ENCODE data around the gene FHOD3. TPM values are rescaled to one million over a fixed set of nuclear protein-coding genes. Genes with fewer than 3 reads are reported as not detected.

FHOD3 gene
- total and polyA plus RNA-seq, 2 of the 13 experiments (the other 11 are each of a cell fraction or from before 2014, with no cell fraction given), result 0.07 TPM; not detected in 1

DNA sequence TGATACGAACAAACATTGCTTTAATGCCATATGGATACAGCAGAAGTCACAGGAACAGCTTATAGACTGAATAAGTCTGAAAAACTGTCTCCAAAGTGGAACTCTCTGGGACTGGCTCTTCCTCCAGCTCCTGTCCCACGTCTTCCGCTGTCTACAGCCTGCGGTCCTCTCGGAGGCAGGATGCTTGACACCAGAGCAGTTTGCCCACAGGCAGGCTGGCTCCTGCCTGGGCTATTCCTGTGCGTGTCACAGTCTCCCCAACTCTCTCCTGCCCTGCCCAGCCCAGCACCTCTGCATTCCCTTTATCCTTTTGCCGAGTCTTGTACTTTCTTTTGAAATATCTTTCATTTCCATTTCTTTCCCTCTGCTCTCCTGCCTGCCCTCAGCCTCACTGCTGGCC is 234.1 kb downstream of the FHOD3 start:
- no peak for DNase-seq (ENCODE audit: low spot score)
- Histone ChIP-seq H3K9ac (ENCODE audit: insufficient read depth, low read depth, low read length) (no peak overlapping the region), H3K27ac (ENCODE audit: extremely low read length, insufficient read depth, low read length) (no peak overlapping the region), H3K9me3 (ENCODE audit: low read length) (no peaks in the 10 kb centered on the region), H3K27me3 (ENCODE audit: control insufficient read depth in 1 of 2, insufficient read depth in 2 of 2, low read length in 2 of 2) (peaks cover 0 to 10% of the 10 kb centered on the region in 2 experiments; a peak in 2 of 5 replicates), H3K4me3 (replicated peaks in 1 of 3; ENCODE audit: insufficient read depth in 1 of 3, low read depth in 2 of 3, low read length in 3 of 3) (no peak overlapping the region), H4K20me1 (ENCODE audit: insufficient read depth, low read length) (no peaks in the 10 kb centered on the region), H3K36me3 (replicated peaks in 1 of 2; ENCODE audit: control insufficient read depth in 1 of 2, insufficient read depth in 2 of 2, low read length in 2 of 2) (no peaks in the 10 kb centered on the region), H3K4me1 (ENCODE audit: insufficient read depth, low read length) (peaks cover 16% of the 10 kb centered on the region), H3K4me2 (ENCODE audit: low read depth, low read length) (no peak overlapping the region), H2AFZ (ENCODE audit: low read length) (no peak overlapping the region), H3K79me2 (ENCODE audit: insufficient read depth, low read length) (no peaks in the 10 kb centered on the region)
- no TSS peak for BruUV-seq (replicated peaks)
- 33% methylated on average over 7 of the region's 7 CpGs for WGBS (ENCODE audit: low lambda C conversion rate)
- intact Hi-C loops (cut with micrococcal nuclease; ENCODE audit: unreplicated experiment), result no loop called here
- ChIA-PET POLR2A (no interaction called here), CTCF (ENCODE audit: low intra/inter-chr PET ratio, low total read pairs) (no interaction called here)
- in situ Hi-C loops (cut with HindIII; ENCODE audit: extremely low pct_ligation_motif_present, low pct_unique_long_range_greater_than_20kb), result no loop called here
- no peak for ATAC-seq
- TF ChIP-seq, protein P1, sequence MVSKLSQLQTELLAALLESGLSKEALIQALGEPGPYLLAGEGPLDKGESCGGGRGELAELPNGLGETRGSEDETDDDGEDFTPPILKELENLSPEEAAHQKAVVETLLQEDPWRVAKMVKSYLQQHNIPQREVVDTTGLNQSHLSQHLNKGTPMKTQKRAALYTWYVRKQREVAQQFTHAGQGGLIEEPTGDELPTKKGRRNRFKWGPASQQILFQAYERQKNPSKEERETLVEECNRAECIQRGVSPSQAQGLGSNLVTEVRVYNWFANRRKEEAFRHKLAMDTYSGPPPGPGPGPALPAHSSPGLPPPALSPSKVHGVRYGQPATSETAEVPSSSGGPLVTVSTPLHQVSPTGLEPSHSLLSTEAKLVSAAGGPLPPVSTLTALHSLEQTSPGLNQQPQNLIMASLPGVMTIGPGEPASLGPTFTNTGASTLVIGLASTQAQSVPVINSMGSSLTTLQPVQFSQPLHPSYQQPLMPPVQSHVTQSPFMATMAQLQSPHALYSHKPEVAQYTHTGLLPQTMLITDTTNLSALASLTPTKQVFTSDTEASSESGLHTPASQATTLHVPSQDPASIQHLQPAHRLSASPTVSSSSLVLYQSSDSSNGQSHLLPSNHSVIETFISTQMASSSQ (IDR thresholded peaks at IDR 0.05; ENCODE audit: low read depth), result no peak
- TF ChIP-seq, protein P1 (CRISPR knock-in tag; IDR thresholded peaks at IDR 0.05; ENCODE audit: borderline replicate concordance), result no peak
- TF ChIP-seq GATA4 (IDR thresholded peaks at IDR 0.05; ENCODE audit: borderline replicate concordance, low read depth), result no peak
- no peak for TF ChIP-seq MIER2 (CRISPR knock-in tag; IDR thresholded peaks at IDR 0.05)
- no peak for FAIRE-seq

DNA sequence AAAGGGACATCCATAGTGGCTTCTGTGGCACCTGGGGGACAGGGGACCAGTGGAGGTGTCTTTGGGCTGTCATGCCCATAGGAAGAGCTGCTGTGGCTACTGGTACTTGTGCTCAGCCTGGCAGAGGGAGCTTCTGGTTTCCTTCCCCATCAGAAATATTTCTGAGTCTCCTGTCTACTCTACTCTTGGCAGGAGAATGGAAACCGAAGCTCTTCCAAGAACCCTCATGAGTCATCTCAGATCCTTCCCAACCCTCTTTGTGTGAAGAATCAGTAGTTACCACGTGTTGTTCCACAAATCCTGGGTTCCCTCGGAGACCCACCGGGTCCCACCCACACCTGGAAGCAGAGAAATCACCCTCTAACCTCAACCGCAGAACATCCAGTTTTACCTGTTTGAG is 234.9 kb downstream of the FHOD3 start:
- 19% methylated on average over 5 of the region's 5 CpGs for WGBS (ENCODE audit: low lambda C conversion rate)
- Histone ChIP-seq H3K36me3 (replicated peaks in 1 of 2; ENCODE audit: control insufficient read depth in 1 of 2, insufficient read depth in 2 of 2, low read length in 2 of 2) (no peaks in the 10 kb centered on the region), H3K27me3 (ENCODE audit: control insufficient read depth in 1 of 2, insufficient read depth in 2 of 2, low read length in 2 of 2) (peaks cover 0 to 10% of the 10 kb centered on the region in 2 experiments; a peak in 2 of 5 replicates), H2AFZ (ENCODE audit: low read length) (no peak overlapping the region), H3K4me1 (ENCODE audit: insufficient read depth, low read length) (peaks cover 12% of the 10 kb centered on the region), H3K9ac (ENCODE audit: insufficient read depth, low read depth, low read length) (no peak overlapping the region), H3K27ac (ENCODE audit: extremely low read length, insufficient read depth, low read length) (no peak overlapping the region), H3K79me2 (ENCODE audit: insufficient read depth, low read length) (no peaks in the 10 kb centered on the region), H3K9me3 (ENCODE audit: low read length) (no peaks in the 10 kb centered on the region), H3K4me3 (replicated peaks in 1 of 3; ENCODE audit: insufficient read depth in 1 of 3, low read depth in 2 of 3, low read length in 3 of 3) (no peak overlapping the region), H3K4me2 (ENCODE audit: low read depth, low read length) (no peak overlapping the region), H4K20me1 (ENCODE audit: insufficient read depth, low read length) (no peaks in the 10 kb centered on the region)
- TF ChIP-seq, protein P2, sequence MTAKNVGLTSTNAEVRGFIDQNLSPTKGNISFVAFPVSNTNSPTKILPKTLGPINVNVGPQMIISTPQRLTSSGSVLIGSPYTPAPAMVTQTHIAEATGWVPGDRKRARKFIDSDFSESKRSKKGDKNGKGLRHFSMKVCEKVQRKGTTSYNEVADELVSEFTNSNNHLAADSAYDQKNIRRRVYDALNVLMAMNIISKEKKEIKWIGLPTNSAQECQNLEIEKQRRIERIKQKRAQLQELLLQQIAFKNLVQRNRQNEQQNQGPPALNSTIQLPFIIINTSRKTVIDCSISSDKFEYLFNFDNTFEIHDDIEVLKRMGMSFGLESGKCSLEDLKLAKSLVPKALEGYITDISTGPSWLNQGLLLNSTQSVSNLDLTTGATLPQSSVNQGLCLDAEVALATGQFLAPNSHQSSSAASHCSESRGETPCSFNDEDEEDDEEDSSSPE (CRISPR knock-in tag; IDR thresholded peaks at IDR 0.05), result no peak
- TF ChIP-seq ZNF317 (CRISPR knock-in tag; IDR thresholded peaks at IDR 0.05) (no peak), JARID2 (CRISPR knock-in tag; IDR thresholded peaks at IDR 0.05; ENCODE audit: insufficient replicate concordance) (no peak), PHF5A (CRISPR knock-in tag; IDR thresholded peaks at IDR 0.05; ENCODE audit: low read depth, unreplicated experiment) (no peak), FOXO1 (CRISPR knock-in tag; IDR thresholded peaks at IDR 0.05) (no peak)
- TF ChIP-seq, protein P3, sequence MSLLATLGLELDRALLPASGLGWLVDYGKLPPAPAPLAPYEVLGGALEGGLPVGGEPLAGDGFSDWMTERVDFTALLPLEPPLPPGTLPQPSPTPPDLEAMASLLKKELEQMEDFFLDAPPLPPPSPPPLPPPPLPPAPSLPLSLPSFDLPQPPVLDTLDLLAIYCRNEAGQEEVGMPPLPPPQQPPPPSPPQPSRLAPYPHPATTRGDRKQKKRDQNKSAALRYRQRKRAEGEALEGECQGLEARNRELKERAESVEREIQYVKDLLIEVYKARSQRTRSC (CRISPR knock-in tag; IDR thresholded peaks at IDR 0.05; ENCODE audit: low read depth), result no peak
- FAIRE-seq (no peak), ATAC-seq (no peak), DNase-seq (ENCODE audit: low spot score) (no peak)
- BruUV-seq (replicated peaks), result no TSS peak
- intact Hi-C loops (cut with micrococcal nuclease; ENCODE audit: unreplicated experiment), result no loop called here
- in situ Hi-C loops (cut with HindIII; ENCODE audit: extremely low pct_ligation_motif_present, low pct_unique_long_range_greater_than_20kb), result no loop called here
- ChIA-PET POLR2A (no interaction called here), CTCF (ENCODE audit: low intra/inter-chr PET ratio, low total read pairs) (no interaction called here)

All from HepG2 (cell line).